GM19240 (cell line): ENCODE measurements around the gene MTHFR.

Experiments used
- DNase-seq: peaks from one replicate; pipeline ENCODE4 v3.0.0; 2011; ENCODE audit warnings: low spot score; ENCODE audit not compliant: insufficient read length

Gene MTHFR

GRCh38 chr1:11759791-11760190 lies 46.0 kb downstream of the MTHFR start:
- no peak for DNase-seq

GRCh38 chr1:11757047-11757446 lies 48.7 kb downstream of the MTHFR start:
- no peak for DNase-seq

- no peak for DNase-seq
Measured at GRCh38 chr1:11753555-11754208, 52.1 kb downstream of the MTHFR start.

GRCh38 chr1:11752359-11753088 lies 53.2 kb downstream of the MTHFR start:
- no peak for DNase-seq

GRCh38 chr1:11751087-11751486 lies 54.7 kb downstream of the MTHFR start:
- no peak for DNase-seq

- no peak for DNase-seq
Measured at GRCh38 chr1:11749996-11750395, 55.8 kb downstream of the MTHFR start.

GRCh38 chr1:11749203-11749689 lies 56.5 kb downstream of the MTHFR start:
- DNase-seq: no peak

GRCh38 chr1:11748294-11749202 lies 57.2 kb downstream of the MTHFR start:
- no peak for DNase-seq

GRCh38 chr1:11746795-11747487 lies 58.8 kb downstream of the MTHFR start:
- DNase-seq: no peak

GRCh38 chr1:11746092-11746491 lies 59.7 kb downstream of the MTHFR start:
- DNase-seq: no peak

- no peak for DNase-seq
Measured at GRCh38 chr1:11744287-11744686, 61.5 kb downstream of the MTHFR start.

- no peak for DNase-seq
Measured at GRCh38 chr1:11741919-11742558, 63.7 kb downstream of the MTHFR start.

GRCh38 chr1:11741482-11741881 lies 64.3 kb downstream of the MTHFR start:
- no peak for DNase-seq

- no peak for DNase-seq
Measured at GRCh38 chr1:11740258-11741192, 65.2 kb downstream of the MTHFR start.

- no peak for DNase-seq
Measured at GRCh38 chr1:11738783-11739182, 67.0 kb downstream of the MTHFR start.

GRCh38 chr1:11738096-11738495 lies 67.7 kb downstream of the MTHFR start:
- no peak for DNase-seq

- no peak for DNase-seq
Measured at GRCh38 chr1:11736746-11737639, 68.8 kb downstream of the MTHFR start.

- DNase-seq: peak; percentile 92
Measured at GRCh38 chr1:11735854-11736745, 69.7 kb downstream of the MTHFR start, which contains the start of gene AGTRAP. TSS of gene AGTRAP (plus strand) at chr1:11736136. CDS start at chr1:11736209, 73 bp downstream.
